Tibial nerve (tissue), 4 donors: ENCODE measurements around the gene PRRT4.

Experiments
- EP300 ChIP-seq, 2 donors: sonication (generic); formaldehyde crosslinking; IDR thresholded peaks; one replicate each; pipeline ENCODE4 v1.6.1; 2017; ENCODE audit warnings: antibody characterized with exemption in 2 of 2, mild to moderate bottlenecking in 1 of 2
- POLR2A ChIP-seq, 2 donors: fragments of 450-650 bp; IDR thresholded peaks; one replicate each; pipeline ENCODE4 v1.6.1; 2017; ENCODE audit warnings: antibody characterized with exemption in 2 of 2, mild to moderate bottlenecking in 2 of 2, moderate library complexity in 2 of 2
- TF ChIP-seq, protein P1 (sequence below), 5 experiments: fragments of 200-600 bp in 3 of 5; fragments of 450-650 bp in 2 of 5; sonication (generic) in 3 of 5; IDR thresholded peaks; one replicate each; pipeline ENCODE4 v1.5.1; 2016 to 2019; ENCODE audit warnings: antibody characterized with exemption in 5 of 5, mild to moderate bottlenecking in 3 of 5, moderate library complexity in 2 of 5

DNA sequence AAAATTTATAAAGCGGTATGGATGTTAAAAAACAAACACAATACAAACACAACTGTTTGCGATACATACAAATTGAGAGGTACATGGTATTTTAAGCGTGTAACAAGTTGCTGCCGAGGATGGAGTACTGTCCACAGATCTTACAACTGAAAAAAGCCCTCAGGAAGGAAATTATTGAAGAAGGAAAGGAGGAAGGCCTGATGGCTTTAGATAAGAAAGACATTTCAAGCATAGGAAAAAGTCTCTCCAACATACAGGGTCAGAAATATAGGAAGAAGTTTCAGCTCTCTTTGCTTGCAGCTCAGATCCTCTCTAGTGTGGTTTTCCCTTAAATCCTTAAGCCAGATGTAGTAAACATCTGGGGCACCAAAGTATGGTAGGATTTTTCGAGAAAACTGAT is 42.8 kb downstream of the PRRT4 start:
- TF ChIP-seq, protein P1, sequence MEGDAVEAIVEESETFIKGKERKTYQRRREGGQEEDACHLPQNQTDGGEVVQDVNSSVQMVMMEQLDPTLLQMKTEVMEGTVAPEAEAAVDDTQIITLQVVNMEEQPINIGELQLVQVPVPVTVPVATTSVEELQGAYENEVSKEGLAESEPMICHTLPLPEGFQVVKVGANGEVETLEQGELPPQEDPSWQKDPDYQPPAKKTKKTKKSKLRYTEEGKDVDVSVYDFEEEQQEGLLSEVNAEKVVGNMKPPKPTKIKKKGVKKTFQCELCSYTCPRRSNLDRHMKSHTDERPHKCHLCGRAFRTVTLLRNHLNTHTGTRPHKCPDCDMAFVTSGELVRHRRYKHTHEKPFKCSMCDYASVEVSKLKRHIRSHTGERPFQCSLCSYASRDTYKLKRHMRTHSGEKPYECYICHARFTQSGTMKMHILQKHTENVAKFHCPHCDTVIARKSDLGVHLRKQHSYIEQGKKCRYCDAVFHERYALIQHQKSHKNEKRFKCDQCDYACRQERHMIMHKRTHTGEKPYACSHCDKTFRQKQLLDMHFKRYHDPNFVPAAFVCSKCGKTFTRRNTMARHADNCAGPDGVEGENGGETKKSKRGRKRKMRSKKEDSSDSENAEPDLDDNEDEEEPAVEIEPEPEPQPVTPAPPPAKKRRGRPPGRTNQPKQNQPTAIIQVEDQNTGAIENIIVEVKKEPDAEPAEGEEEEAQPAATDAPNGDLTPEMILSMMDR (IDR thresholded peaks at IDR 0.05) = no peak
- TF ChIP-seq POLR2A (IDR thresholded peaks at IDR 0.05) (no peak), EP300 (IDR thresholded peaks at IDR 0.05) (no peak)
